Hepatocyte (in vitro differentiated cells): ENCODE data around the gene URGCP. TPM values are rescaled to one million over a fixed set of nuclear protein-coding genes. Genes with fewer than 3 reads are reported as not detected.

Experiments used
- DNase-seq: peaks from one replicate; pipeline ENCODE4 v3.0.0-alpha.2; 2016; ENCODE audit warnings: low spot score
- H2AFZ ChIP-seq: fragments of 200-600 bp; sonication (generic); 2 replicates; pipeline ENCODE4 v1.6.0; 2016; ENCODE audit warnings: antibody characterized with exemption, mild to moderate bottlenecking
- H3K27ac ChIP-seq: fragments of 200-600 bp; sonication (generic); 2 replicates; pipeline ENCODE4 v1.5.1; 2016; ENCODE audit warnings: mild to moderate bottlenecking
- H3K27me3 ChIP-seq: fragments of 200-600 bp; sonication (generic); 2 replicates; pipeline ENCODE4 v1.6.1; 2016
- H3K36me3 ChIP-seq: fragments of 200-600 bp; sonication (generic); replicated peaks from 2 replicates; pipeline ENCODE4 v1.5.1; 2016; ENCODE audit warnings: low read depth; ENCODE audit not compliant: insufficient read depth
- H3K4me1 ChIP-seq: fragments of 200-600 bp; sonication (generic); 2 replicates; pipeline ENCODE4 v1.5.1; 2016; ENCODE audit warnings: mild to moderate bottlenecking, moderate library complexity; ENCODE audit not compliant: insufficient read depth
- H3K4me2 ChIP-seq: fragments of 200-600 bp; sonication (generic); 2 replicates; pipeline ENCODE4 v1.6.0; 2016
- H3K4me3 ChIP-seq: fragments of 200-600 bp; sonication (generic); 2 replicates; pipeline ENCODE4 v1.5.1; 2016; ENCODE audit warnings: mild to moderate bottlenecking
- H3K79me2 ChIP-seq: fragments of 200-600 bp; sonication (generic); 2 replicates; pipeline ENCODE4 v1.6.0; 2017; ENCODE audit warnings: mild to moderate bottlenecking
- H3K9me2 ChIP-seq: fragments of 200-600 bp; sonication (generic); replicated peaks from 2 replicates; pipeline ENCODE4 v1.6.0; 2017; ENCODE audit warnings: mild to moderate bottlenecking; ENCODE audit not compliant: insufficient read depth
- H3K9me3 ChIP-seq: fragments of 200-600 bp; sonication (generic); 2 replicates; pipeline ENCODE4 v1.5.1; 2016; ENCODE audit warnings: low read depth, mild to moderate bottlenecking
- H4K20me1 ChIP-seq: fragments of 200-600 bp; sonication (generic); 2 replicates; pipeline ENCODE4 v1.6.0; 2016; ENCODE audit warnings: mild to moderate bottlenecking; ENCODE audit not compliant: insufficient read depth, poor library complexity, severe bottlenecking
- CTCF ChIP-seq: fragments of 200-600 bp; sonication (generic); IDR thresholded peaks from 2 replicates; pipeline ENCODE4 v1.5.1; 2016; ENCODE audit warnings: antibody characterized with exemption, mild to moderate bottlenecking; ENCODE audit not compliant: poor library complexity
- EZH2 ChIP-seq: fragments of 200-600 bp; sonication (generic); IDR thresholded peaks from 2 replicates; pipeline ENCODE4 v1.6.1; 2016; ENCODE audit warnings: antibody characterized with exemption, mild to moderate bottlenecking, borderline replicate concordance
- EZH2phosphoT487 ChIP-seq: fragments of 200-600 bp; sonication (generic); IDR thresholded peaks from one replicate; pipeline ENCODE4 v1.6.1; 2018; ENCODE audit warnings: antibody characterized with exemption, mild to moderate bottlenecking, low read depth, moderate library complexity; ENCODE audit not compliant: unreplicated experiment, severe bottlenecking
- WGBS: methylation state at CpG from one replicate; pipeline ENCODE4 v1.1.6; 2016; ENCODE audit warnings: low lambda C conversion rate; ENCODE audit errors: missing lambda C conversion rate; 5-methylcytosine and 5-hydroxymethylcytosine counted together
- polyA plus RNA-seq: library from polyadenylated mRNA; unstranded; fragments of >200 nt; fragmentation: Nextera tagmentation; extraction: Ambion mirVana; gene quantifications from 2 replicates; pipeline ENCODE4 v1.2.1, GENCODE V29; 2016
- total RNA-seq: library from RNA; depleted of rRNA; stranded (reverse); fragments of >200 nt; gene quantifications from 2 replicates; pipeline ENCODE4 v1.2.3, GENCODE V29; 2014

The URGCP gene
- total and polyA plus RNA-seq, 2 experiments from 2014 or later = 28.7 to 31.9 TPM

DNA sequence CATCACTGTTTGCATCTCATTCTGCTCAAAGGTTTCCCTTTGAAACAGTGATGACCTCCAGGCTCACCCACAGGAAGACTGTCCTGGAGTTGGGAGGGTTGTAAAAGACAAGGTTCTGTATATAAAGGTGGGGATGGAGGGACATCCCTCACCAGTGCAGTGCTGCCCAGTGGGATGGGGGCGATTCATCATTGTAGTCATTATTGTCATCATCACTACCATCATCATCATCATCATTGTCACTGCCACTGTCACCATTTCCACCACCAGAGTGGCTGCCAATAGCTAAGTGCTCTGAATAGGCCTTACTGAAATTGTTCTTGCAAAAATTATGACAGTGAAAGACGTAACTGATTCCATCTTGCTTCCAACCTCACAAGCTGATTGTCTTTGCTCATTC lies 61.7 kb downstream of the URGCP start:
- no peak for TF ChIP-seq EZH2phosphoT487
- no peak for TF ChIP-seq CTCF
- no peak for TF ChIP-seq EZH2

GRCh38 chr7:43844257-43844656 lies 62.1 kb downstream of the URGCP start:
- no peak for DNase-seq
- Histone ChIP-seq H3K27me3 (no peaks in the 10 kb centered on the region), H3K4me2 (no peak overlapping the region), H3K27ac (no peak overlapping the region), H3K9me3 (no peaks in the 10 kb centered on the region), H3K4me3 (no peak overlapping the region), H4K20me1 (no peaks in the 10 kb centered on the region), H3K9me2 (no peaks in the 10 kb centered on the region), H2AFZ (no peak overlapping the region), H3K79me2 (no peaks in the 10 kb centered on the region), H3K36me3 (no peaks in the 10 kb centered on the region), H3K4me1 (no peaks in the 10 kb centered on the region)
- TF ChIP-seq CTCF = no peak
- TF ChIP-seq EZH2phosphoT487 = no peak
- no peak for TF ChIP-seq EZH2
- 84% methylated on average over 2 of the region's 2 CpGs for WGBS

More for the DNA sequence above, 61.7 kb downstream of the URGCP start:
- no peaks in the 10 kb centered on the region for H3K9me2 ChIP-seq
- no peak overlapping the region for H2AFZ ChIP-seq
- no peak overlapping the region for H3K27ac ChIP-seq
- no peak overlapping the region for H3K4me3 ChIP-seq
- no peaks in the 10 kb centered on the region for H3K4me1 ChIP-seq
- no peak overlapping the region for H3K4me2 ChIP-seq
- H3K36me3 ChIP-seq = no peaks in the 10 kb centered on the region
- DNase-seq = no peak
- WGBS = 86% methylated on average over 2 of the region's 2 CpGs
- no peaks in the 10 kb centered on the region for H3K79me2 ChIP-seq
- no peaks in the 10 kb centered on the region for H3K27me3 ChIP-seq
- H4K20me1 ChIP-seq = no peaks in the 10 kb centered on the region
- H3K9me3 ChIP-seq = no peaks in the 10 kb centered on the region

- 90% methylated on average over 4 of the region's 4 CpGs for WGBS
- Histone ChIP-seq H3K9me2 (no peaks in the 10 kb centered on the region), H3K27ac (no peak overlapping the region), H3K9me3 (no peaks in the 10 kb centered on the region), H3K4me1 (no peaks in the 10 kb centered on the region), H3K4me2 (no peak overlapping the region), H3K79me2 (no peaks in the 10 kb centered on the region), H3K4me3 (no peak overlapping the region), H3K27me3 (no peaks in the 10 kb centered on the region), H3K36me3 (no peaks in the 10 kb centered on the region), H2AFZ (no peak overlapping the region), H4K20me1 (no peaks in the 10 kb centered on the region)
- no peak for DNase-seq
- TF ChIP-seq EZH2phosphoT487 (no peak), EZH2 (no peak), CTCF (no peak)
Measured at GRCh38 chr7:43843296-43843695, 63.1 kb downstream of the URGCP start.

GRCh38 chr7:43838201-43838658 lies 68.2 kb downstream of the URGCP start:
- Histone ChIP-seq H3K4me1 (no peaks in the 10 kb centered on the region), H3K9me3 (no peaks in the 10 kb centered on the region), H3K9me2 (no peaks in the 10 kb centered on the region), H3K79me2 (no peaks in the 10 kb centered on the region), H3K4me3 (no peak overlapping the region), H4K20me1 (no peaks in the 10 kb centered on the region), H3K4me2 (peak overlapping the region; percentile 78), H3K27me3 (no peaks in the 10 kb centered on the region), H3K27ac (no peak overlapping the region), H3K36me3 (no peaks in the 10 kb centered on the region), H2AFZ (peak overlapping the region; percentile 91)
- no peak for DNase-seq
- TF ChIP-seq EZH2 = no peak
- TF ChIP-seq EZH2phosphoT487 = no peak
- 82% methylated on average over 9 of the region's 9 CpGs for WGBS
